ENCODE measurements around the gene GALNS.

GALNS gene

DNA sequence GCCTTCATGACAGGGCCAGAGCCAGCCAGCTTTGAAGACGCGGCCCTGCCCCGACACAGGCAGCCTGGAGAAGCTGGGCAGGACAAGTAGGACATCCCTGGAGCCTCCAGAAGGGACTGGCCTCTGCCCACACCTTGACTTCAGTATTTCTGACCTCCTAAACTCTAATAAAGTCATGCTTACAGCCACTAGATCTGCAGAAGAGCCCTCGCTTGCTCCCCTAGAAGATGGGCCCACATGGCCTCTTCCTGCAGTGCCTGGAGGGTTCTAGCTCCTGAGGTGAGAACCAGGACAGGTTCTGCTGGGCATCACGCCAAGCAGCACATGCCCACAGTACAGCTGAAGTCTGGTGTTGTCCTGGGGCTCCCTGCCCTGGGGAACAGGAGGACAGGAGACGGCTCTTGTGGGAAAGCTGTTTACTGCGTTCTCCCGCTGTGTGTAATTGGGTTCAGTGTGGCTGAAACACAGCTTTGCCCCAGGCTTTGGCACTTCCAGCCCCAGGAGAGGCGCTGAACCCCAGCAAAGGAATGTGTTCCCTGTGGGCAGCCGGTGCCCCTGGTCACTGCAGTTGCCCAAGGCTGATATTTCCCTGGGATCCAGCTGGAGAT, 47.6 kb downstream of the GALNS start:
- peak; percentile 44 for DNase-seq (ENCODE audit: low spot score)
- ATAC-seq (ENCODE audit: low read depth), result no peak
- H3K4me3 ChIP-seq (ENCODE audit: severe bottlenecking), result no peak overlapping the region
- H3K4me1 ChIP-seq (ENCODE audit: insufficient read depth, poor library complexity, severe bottlenecking), result peaks cover 6% of the 10 kb centered on the region
- TF ChIP-seq, protein P1, sequence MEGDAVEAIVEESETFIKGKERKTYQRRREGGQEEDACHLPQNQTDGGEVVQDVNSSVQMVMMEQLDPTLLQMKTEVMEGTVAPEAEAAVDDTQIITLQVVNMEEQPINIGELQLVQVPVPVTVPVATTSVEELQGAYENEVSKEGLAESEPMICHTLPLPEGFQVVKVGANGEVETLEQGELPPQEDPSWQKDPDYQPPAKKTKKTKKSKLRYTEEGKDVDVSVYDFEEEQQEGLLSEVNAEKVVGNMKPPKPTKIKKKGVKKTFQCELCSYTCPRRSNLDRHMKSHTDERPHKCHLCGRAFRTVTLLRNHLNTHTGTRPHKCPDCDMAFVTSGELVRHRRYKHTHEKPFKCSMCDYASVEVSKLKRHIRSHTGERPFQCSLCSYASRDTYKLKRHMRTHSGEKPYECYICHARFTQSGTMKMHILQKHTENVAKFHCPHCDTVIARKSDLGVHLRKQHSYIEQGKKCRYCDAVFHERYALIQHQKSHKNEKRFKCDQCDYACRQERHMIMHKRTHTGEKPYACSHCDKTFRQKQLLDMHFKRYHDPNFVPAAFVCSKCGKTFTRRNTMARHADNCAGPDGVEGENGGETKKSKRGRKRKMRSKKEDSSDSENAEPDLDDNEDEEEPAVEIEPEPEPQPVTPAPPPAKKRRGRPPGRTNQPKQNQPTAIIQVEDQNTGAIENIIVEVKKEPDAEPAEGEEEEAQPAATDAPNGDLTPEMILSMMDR (IDR thresholded peaks at IDR 0.05; ENCODE audit: poor library complexity, severe bottlenecking), result no peak
- H3K9me3 ChIP-seq (ENCODE audit: severe bottlenecking), result no peaks in the 10 kb centered on the region
- no peak overlapping the region for H3K27ac ChIP-seq (ENCODE audit: poor library complexity, severe bottlenecking)
- H3K36me3 ChIP-seq (ENCODE audit: low read depth), result peaks cover 63% of the 10 kb centered on the region
- H3K27me3 ChIP-seq (ENCODE audit: insufficient read depth, poor library complexity, severe bottlenecking), result no peaks in the 10 kb centered on the region

GRCh38 chr16:88807626-88808453, 48.9 kb downstream of the GALNS start:
- H3K4me1 ChIP-seq (ENCODE audit: insufficient read depth, poor library complexity, severe bottlenecking), result peaks cover 6% of the 10 kb centered on the region
- H3K27ac ChIP-seq (ENCODE audit: poor library complexity, severe bottlenecking), result no peak overlapping the region
- DNase-seq (ENCODE audit: low spot score) (peak; percentile 65), ATAC-seq (ENCODE audit: low read depth) (no peak)
- TF ChIP-seq, protein P1 (IDR thresholded peaks at IDR 0.05; ENCODE audit: poor library complexity, severe bottlenecking), result no peak
- peaks cover 63% of the 10 kb centered on the region for H3K36me3 ChIP-seq (ENCODE audit: low read depth)
- H3K4me3 ChIP-seq (ENCODE audit: severe bottlenecking), result no peak overlapping the region
- no peaks in the 10 kb centered on the region for H3K9me3 ChIP-seq (ENCODE audit: severe bottlenecking)
- H3K27me3 ChIP-seq (ENCODE audit: insufficient read depth, poor library complexity, severe bottlenecking), result no peaks in the 10 kb centered on the region

DNA sequence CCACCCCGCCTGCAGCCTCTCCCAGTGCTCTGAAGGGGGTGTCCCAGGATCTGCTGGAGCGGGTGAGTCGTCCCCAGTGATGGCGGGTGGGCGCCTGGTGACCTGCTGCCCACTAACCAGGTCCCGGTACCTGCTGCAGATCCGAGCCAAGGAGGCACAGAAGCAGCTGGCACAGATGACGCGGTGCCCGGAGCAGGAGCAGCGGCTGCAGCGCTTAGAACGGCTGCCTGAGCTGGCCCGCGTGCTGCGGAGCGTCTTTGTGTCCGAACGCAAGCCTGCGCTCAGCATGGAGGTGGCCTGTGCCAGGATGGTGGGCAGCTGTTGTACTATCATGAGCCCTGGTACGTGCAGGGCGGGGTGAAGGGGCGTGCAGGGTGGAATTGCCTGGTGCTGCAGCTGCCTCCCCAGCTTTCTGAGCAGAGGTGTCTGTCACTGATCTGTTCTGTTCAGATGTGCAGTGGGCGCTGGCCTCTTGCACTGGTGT, 49.6 kb downstream of the GALNS start:
- Histone ChIP-seq H3K27me3 (ENCODE audit: insufficient read depth, poor library complexity, severe bottlenecking) (no peaks in the 10 kb centered on the region), H3K27ac (ENCODE audit: poor library complexity, severe bottlenecking) (no peak overlapping the region), H3K4me1 (ENCODE audit: insufficient read depth, poor library complexity, severe bottlenecking) (peaks cover 6% of the 10 kb centered on the region), H3K9me3 (ENCODE audit: severe bottlenecking) (no peaks in the 10 kb centered on the region), H3K36me3 (ENCODE audit: low read depth) (peaks cover 63% of the 10 kb centered on the region), H3K4me3 (ENCODE audit: severe bottlenecking) (no peak overlapping the region)
- no peak for ATAC-seq (ENCODE audit: low read depth)
- DNase-seq (ENCODE audit: low spot score), result peak; percentile 72
- TF ChIP-seq, protein P1 (IDR thresholded peaks at IDR 0.05; ENCODE audit: poor library complexity, severe bottlenecking), result no peak

GRCh38 chr16:88806491-88807111, 50.1 kb downstream of the GALNS start:
- DNase-seq (ENCODE audit: low spot score) (peak; percentile 76), ATAC-seq (ENCODE audit: low read depth) (no peak)
- TF ChIP-seq, protein P1 (IDR thresholded peaks at IDR 0.05; ENCODE audit: poor library complexity, severe bottlenecking), result no peak
- H3K36me3 ChIP-seq (ENCODE audit: low read depth), result peaks cover 63% of the 10 kb centered on the region
- H3K4me3 ChIP-seq (ENCODE audit: severe bottlenecking), result no peak overlapping the region
- no peak overlapping the region for H3K27ac ChIP-seq (ENCODE audit: poor library complexity, severe bottlenecking)
- H3K4me1 ChIP-seq (ENCODE audit: insufficient read depth, poor library complexity, severe bottlenecking), result peaks cover 6% of the 10 kb centered on the region
- no peaks in the 10 kb centered on the region for H3K27me3 ChIP-seq (ENCODE audit: insufficient read depth, poor library complexity, severe bottlenecking)
- H3K9me3 ChIP-seq (ENCODE audit: severe bottlenecking), result no peaks in the 10 kb centered on the region
